ENCODE results near the gene WASHC1.
"Not testable (repeated sequence)": the region's sequence is repeated elsewhere in the genome, so short reads cannot be mapped to it uniquely, and the experiment has no call there.

DNA sequence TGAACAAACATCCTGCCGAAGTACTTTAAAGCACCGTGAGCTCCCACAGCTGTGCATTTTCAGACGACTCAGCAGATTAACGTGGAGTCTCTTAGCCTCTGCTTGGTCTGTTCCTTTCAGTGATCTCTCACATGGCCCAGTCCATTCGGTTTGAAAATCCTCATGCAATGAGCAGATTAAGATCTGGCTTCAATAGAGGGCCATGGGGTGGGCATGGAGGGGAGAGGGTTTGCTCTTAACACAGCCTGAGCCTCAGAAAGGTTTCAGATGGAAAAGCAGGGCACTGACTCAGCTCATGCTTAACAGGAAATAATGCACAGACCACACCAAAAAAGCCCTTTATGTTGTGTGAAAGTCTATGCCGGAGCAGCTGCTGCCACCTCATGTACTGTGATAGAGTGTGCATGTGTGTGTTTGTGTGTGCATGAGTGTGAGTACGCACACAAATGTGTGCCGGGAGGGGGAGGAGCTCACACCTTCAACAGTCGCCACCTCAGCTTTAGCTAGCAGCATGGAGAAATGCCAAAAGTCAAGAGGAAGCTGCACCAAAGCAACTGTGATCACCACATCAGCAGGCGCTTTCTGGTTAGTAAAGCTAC is 33.9 kb upstream of the WASHC1 start:
- TF ChIP-seq POLR2A, CTCF (IDR thresholded peaks at IDR 0.05): not testable (repeated sequence)
